GM04504 (cell line): ENCODE results near the gene C4B.
A peak's percentile ranks its signal among the peaks of the same experiment; 100 is the strongest.
"Not testable (repeated sequence)": the region's sequence is repeated elsewhere in the genome, so short reads cannot be mapped to it uniquely, and the experiment has no call there.

Experiments used
- DNase-seq: peaks from one replicate; pipeline ENCODE4 v3.0.0-alpha.2; 2012; ENCODE audit warnings: low read depth

The C4B gene

GRCh38 chr6:32014547-32014946 lies at the start of gene C4B:
Gene C4B (plus strand): TSS chr6:32014795. CDS start chr6:32014846, 51 bp downstream.
- not testable (repeated sequence) for DNase-seq

- DNase-seq = no peak
Measured at GRCh38 chr6:31965700-31966099, 48.9 kb upstream of the C4B start.

GRCh38 chr6:31966506-31966905 lies 48.1 kb upstream of the C4B start:
- DNase-seq = no peak

GRCh38 chr6:31966997-31967925 lies 47.3 kb upstream of the C4B start:
- DNase-seq = no peak

- DNase-seq = no peak
Measured at GRCh38 chr6:31967926-31968320, 46.7 kb upstream of the C4B start.

GRCh38 chr6:31968326-31968725 lies 46.3 kb upstream of the C4B start:
- no peak for DNase-seq

- no peak for DNase-seq
Measured at GRCh38 chr6:31968791-31969711, 45.5 kb upstream of the C4B start.

- no peak for DNase-seq
Measured at GRCh38 chr6:31969712-31970603, 44.6 kb upstream of the C4B start.

GRCh38 chr6:31970604-31971271 lies 43.9 kb upstream of the C4B start:
- DNase-seq = no peak

GRCh38 chr6:31971279-31971992 lies 43.2 kb upstream of the C4B start:
- no peak for DNase-seq

- peak; percentile 98 for DNase-seq
Measured at GRCh38 chr6:31971993-31972708, 42.4 kb upstream of the C4B start, which contains the start of gene DXO. Gene DXO (minus strand): TSS chr6:31972138. CDS start chr6:31971675, 463 bp downstream.

- no peak for DNase-seq
Measured at GRCh38 chr6:31972709-31973350, 41.8 kb upstream of the C4B start.

GRCh38 chr6:31976065-31976464 lies 38.5 kb upstream of the C4B start:
- DNase-seq = not testable (repeated sequence)

GRCh38 chr6:31977816-31978431 lies 36.7 kb upstream of the C4B start:
- DNase-seq = no peak

- no peak for DNase-seq
Measured at GRCh38 chr6:31978831-31979230, 35.8 kb upstream of the C4B start.

GRCh38 chr6:31979238-31979898 lies 35.2 kb upstream of the C4B start:
- DNase-seq = no peak

GRCh38 chr6:31980195-31980876 lies 34.3 kb upstream of the C4B start:
- not testable (repeated sequence) for DNase-seq

GRCh38 chr6:31980998-31981397 lies 33.6 kb upstream of the C4B start:
- not testable (repeated sequence) for DNase-seq
